AG04450 (cell line): ENCODE results near the gene MAPKAPK3. TPM values are rescaled to one million over a fixed set of nuclear protein-coding genes. Genes with fewer than 3 reads are reported as not detected.

ENCODE experiments used
- CTCF ChIA-PET: fragments of 300-600, 350-600 bp; formaldehyde crosslinking; extraction: SDS; loops from one replicate; lab custom pipeline; 2022; ENCODE audit warnings: antibody characterized with exemption, inconsistent platforms; lab: Charles Lee
- POLR2A ChIA-PET: fragments of 350-600 bp; formaldehyde crosslinking; extraction: SDS; loops from one replicate; lab custom pipeline; 2021; ENCODE audit warnings: antibody characterized with exemption, inconsistent platforms; lab: Yijun Ruan, JAX
- DNase-seq: peaks from one replicate; pipeline ENCODE4 v3.0.0-alpha.2; 2011; ENCODE audit warnings: low read depth, low spot score
- H3K27ac ChIP-seq: one replicate; pipeline ENCODE4 v1.5.1; 2012; ENCODE audit warnings: low read depth, low read length, control low read depth
- H3K27me3 ChIP-seq: one replicate; pipeline ENCODE4 v1.6.0; 2012; ENCODE audit warnings: low read length; ENCODE audit not compliant: control insufficient read depth, insufficient read depth
- H3K4me3 ChIP-seq: 2 replicates; pipeline ENCODE4 v1.5.1; 2011; ENCODE audit warnings: mild to moderate bottlenecking, low read depth, low read length, control low read depth
- H3K9me3 ChIP-seq: 2 replicates; pipeline ENCODE4 v1.5.1; 2012; ENCODE audit warnings: low read length; ENCODE audit not compliant: control insufficient read depth, insufficient read depth
- polyA plus RNA-seq: library from polyadenylated mRNA; depleted of rRNA; stranded (reverse); fragments of >200 nt; gene quantifications from 2 replicates; pipeline ENCODE4 v1.2.3, GENCODE V29; 2011
- TF ChIP-seq, protein P1 (sequence below): IDR thresholded peaks from 2 replicates; pipeline ENCODE4 v1.5.1; 2011; ENCODE audit warnings: low read depth, low read length, control low read depth, inconsistent platforms

Gene MAPKAPK3
- polyA plus RNA-seq, 1 experiment, result 35.7 TPM

DNA sequence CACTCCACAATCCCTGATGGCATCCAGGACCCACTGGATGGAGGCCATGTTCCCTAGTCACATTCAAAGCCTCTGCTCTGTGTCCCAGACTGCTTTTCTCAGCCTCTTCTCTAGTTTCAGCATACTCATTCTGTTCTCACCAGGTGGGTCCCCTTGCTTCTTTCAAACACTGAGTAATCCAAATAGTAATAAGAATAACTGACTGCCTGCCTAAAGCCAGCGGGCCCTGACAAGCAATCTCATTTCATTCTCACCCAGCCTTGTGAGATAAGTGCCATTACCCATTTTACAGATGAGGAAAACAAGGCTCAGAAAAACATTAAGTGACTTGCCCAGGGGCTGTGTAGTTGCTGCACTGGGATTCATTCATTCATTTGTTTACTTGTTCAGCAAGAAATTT is 25.4 kb downstream of the MAPKAPK3 start:
- no peaks in the 10 kb centered on the region for H3K9me3 ChIP-seq
- H3K27me3 ChIP-seq, result no peaks in the 10 kb centered on the region
- CTCF ChIA-PET, result no interaction called here
- no peak for DNase-seq
- no peak overlapping the region for H3K4me3 ChIP-seq
- TF ChIP-seq, protein P1, sequence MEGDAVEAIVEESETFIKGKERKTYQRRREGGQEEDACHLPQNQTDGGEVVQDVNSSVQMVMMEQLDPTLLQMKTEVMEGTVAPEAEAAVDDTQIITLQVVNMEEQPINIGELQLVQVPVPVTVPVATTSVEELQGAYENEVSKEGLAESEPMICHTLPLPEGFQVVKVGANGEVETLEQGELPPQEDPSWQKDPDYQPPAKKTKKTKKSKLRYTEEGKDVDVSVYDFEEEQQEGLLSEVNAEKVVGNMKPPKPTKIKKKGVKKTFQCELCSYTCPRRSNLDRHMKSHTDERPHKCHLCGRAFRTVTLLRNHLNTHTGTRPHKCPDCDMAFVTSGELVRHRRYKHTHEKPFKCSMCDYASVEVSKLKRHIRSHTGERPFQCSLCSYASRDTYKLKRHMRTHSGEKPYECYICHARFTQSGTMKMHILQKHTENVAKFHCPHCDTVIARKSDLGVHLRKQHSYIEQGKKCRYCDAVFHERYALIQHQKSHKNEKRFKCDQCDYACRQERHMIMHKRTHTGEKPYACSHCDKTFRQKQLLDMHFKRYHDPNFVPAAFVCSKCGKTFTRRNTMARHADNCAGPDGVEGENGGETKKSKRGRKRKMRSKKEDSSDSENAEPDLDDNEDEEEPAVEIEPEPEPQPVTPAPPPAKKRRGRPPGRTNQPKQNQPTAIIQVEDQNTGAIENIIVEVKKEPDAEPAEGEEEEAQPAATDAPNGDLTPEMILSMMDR, result no peak
- POLR2A ChIA-PET, result no interaction called here
- H3K27ac ChIP-seq, result no peak overlapping the region

DNA sequence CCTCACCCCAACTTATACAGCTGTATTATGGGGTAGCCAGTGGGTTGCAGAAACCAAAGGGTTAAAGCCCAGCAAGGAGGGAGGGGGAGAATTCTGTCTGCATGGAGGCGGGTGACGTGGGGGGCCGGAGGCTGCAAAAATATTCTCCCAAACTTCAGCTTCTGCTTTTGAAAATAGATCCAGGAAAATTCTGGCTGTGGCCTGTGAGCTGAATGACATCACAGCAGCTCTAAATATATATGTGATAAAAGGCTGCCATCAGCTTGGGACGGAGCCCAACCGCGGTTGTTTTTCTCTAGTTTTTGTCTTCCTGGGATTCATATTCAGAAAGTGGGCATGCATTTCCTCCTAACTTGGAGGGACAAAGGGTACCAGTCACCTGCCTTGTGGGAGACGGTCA is 27.6 kb downstream of the MAPKAPK3 start:
- CTCF ChIA-PET, result no interaction called here

DNA sequence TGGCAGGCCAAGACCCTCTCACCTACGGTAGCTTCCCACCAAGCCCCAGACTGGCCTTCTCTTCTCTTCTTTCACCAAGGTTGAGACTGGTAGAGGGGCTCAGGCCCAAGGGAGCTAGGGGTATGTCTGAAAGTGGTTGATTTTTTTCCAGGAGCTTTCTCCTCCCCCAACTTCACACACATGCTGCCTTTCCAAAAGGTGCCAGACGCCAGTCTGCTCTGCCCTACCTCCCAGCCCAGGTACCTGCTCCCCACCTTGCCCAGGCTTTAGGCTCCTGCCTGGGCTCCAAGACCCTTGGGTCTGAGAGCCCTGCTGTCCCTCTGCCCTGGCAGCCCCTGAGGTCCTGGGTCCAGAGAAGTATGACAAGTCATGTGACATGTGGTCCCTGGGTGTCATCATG is 28.4 kb downstream of the MAPKAPK3 start:
- Histone ChIP-seq H3K4me3 (no peak overlapping the region), H3K27ac (no peak overlapping the region), H3K9me3 (no peaks in the 10 kb centered on the region), H3K27me3 (no peaks in the 10 kb centered on the region)
- POLR2A ChIA-PET, result interaction anchor here (0.6 kb wide), 1 partner anchor 10 kb away, joined by 3 read pairs; no protein-coding TSS in a partner anchor
- TF ChIP-seq, protein P1, result no peak
- CTCF ChIA-PET, result interaction anchor here (1.1 kb wide), 1 partner anchor 455 kb away, joined by 3 read pairs; no protein-coding TSS in a partner anchor
- no peak for DNase-seq

More for the DNA sequence above, 27.6 kb downstream of the MAPKAPK3 start:
- TF ChIP-seq, protein P1, result no peak
- Histone ChIP-seq H3K4me3 (no peak overlapping the region), H3K27ac (no peak overlapping the region), H3K9me3 (no peaks in the 10 kb centered on the region), H3K27me3 (no peaks in the 10 kb centered on the region)
- DNase-seq, result no peak
- POLR2A ChIA-PET, result no interaction called here

DNA sequence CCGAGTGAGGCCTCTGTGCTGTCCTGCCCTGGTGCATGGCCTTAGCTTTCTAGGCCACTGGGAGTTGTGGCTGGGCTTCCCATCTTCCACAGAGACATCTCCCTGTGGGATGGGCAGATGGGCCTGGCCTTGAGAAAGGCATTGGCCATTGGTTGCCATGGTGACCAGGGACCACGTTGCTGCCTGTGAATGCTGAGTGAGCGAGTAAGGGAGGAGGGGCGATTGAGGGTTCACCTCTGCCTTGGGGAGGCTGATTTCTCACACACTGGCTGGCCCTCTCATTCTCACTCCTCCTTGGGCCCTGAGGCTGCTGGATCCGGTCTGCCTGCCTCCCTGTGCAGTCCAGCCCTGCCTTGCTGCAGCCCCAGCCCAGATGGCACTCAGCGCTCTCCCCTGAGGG is 31.4 kb downstream of the MAPKAPK3 start:
- Histone ChIP-seq H3K27me3 (no peaks in the 10 kb centered on the region), H3K27ac (no peak overlapping the region), H3K9me3 (no peaks in the 10 kb centered on the region), H3K4me3 (no peak overlapping the region)
- no peak for DNase-seq
- ChIA-PET CTCF (interaction anchor here (2.1 kb wide), 1 partner anchor 32 kb away, joined by 8 read pairs; the partner anchor contains the start of gene MAPKAPK3), POLR2A (no interaction called here)
- TF ChIP-seq, protein P1, result no peak

DNA sequence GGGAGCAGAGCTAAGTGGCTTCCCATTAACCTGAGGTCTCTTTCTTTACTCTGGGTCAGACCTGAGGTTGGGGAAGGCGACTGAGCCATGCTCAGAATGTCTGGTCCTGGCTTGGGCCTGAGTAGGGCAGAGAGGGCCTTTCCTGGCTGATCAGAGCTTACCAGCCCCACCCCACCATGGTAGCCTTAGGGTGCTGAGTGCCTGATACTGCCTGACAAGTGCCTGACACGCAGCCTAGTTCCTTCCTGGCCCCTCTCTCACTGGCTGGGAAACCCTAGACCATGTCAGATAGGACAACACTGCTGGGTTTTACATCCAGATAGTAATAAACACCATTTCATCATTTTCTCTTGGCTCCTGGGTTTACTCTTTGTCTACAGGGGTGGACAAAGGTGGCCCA is 32.0 kb downstream of the MAPKAPK3 start:
- no peak overlapping the region for H3K27ac ChIP-seq
- TF ChIP-seq, protein P1, result no peak
- no peaks in the 10 kb centered on the region for H3K27me3 ChIP-seq
- H3K9me3 ChIP-seq, result no peaks in the 10 kb centered on the region
- H3K4me3 ChIP-seq, result no peak overlapping the region
- POLR2A ChIA-PET, result no interaction called here
- CTCF ChIA-PET, result interaction anchor here (0.6 to 2.1 kb wide), 3 partner anchors 33 to 741 kb away, joined by 3 to 8 read pairs (median 3); partner anchors contain the start of gene MAPKAPK3
- DNase-seq, result no peak
